ENCODE measurements around the gene SLC19A1.

SLC19A1 gene

DNA sequence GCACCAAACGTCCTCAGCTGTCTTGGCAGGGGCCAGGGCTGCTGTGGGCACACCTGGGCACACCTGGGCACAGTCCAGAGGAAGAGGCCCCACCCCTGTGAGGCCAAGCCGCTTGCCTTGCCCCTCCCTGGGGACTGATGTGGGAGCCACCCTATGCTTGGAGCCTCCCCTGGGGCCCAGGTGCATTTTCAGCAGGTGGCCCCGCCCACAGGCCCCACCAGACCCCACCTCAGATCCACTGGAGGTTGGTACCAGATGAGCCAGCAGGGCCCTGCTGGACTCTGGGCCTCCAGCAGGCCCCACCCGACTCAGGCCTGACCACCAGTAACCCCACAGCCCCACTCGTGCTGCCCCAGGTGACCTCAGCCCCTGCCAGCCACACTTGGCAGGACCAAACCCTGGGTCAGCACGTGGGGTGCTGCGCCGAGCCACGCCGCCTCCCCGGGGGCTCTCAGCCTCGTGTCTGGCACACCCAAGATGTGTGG, 8.8 kb downstream of the SLC19A1 start:
- TF ChIP-seq, protein P1, sequence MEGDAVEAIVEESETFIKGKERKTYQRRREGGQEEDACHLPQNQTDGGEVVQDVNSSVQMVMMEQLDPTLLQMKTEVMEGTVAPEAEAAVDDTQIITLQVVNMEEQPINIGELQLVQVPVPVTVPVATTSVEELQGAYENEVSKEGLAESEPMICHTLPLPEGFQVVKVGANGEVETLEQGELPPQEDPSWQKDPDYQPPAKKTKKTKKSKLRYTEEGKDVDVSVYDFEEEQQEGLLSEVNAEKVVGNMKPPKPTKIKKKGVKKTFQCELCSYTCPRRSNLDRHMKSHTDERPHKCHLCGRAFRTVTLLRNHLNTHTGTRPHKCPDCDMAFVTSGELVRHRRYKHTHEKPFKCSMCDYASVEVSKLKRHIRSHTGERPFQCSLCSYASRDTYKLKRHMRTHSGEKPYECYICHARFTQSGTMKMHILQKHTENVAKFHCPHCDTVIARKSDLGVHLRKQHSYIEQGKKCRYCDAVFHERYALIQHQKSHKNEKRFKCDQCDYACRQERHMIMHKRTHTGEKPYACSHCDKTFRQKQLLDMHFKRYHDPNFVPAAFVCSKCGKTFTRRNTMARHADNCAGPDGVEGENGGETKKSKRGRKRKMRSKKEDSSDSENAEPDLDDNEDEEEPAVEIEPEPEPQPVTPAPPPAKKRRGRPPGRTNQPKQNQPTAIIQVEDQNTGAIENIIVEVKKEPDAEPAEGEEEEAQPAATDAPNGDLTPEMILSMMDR (IDR thresholded peaks at IDR 0.05) = no peak

- TF ChIP-seq, protein P1 (IDR thresholded peaks at IDR 0.05) = no peak
Observed at GRCh38 chr21:45532826-45533360, 9.3 kb downstream of the SLC19A1 start.

- TF ChIP-seq, protein P1 (IDR thresholded peaks at IDR 0.05) = no peak
Observed at GRCh38 chr21:45531393-45532215, 10.6 kb downstream of the SLC19A1 start.

DNA sequence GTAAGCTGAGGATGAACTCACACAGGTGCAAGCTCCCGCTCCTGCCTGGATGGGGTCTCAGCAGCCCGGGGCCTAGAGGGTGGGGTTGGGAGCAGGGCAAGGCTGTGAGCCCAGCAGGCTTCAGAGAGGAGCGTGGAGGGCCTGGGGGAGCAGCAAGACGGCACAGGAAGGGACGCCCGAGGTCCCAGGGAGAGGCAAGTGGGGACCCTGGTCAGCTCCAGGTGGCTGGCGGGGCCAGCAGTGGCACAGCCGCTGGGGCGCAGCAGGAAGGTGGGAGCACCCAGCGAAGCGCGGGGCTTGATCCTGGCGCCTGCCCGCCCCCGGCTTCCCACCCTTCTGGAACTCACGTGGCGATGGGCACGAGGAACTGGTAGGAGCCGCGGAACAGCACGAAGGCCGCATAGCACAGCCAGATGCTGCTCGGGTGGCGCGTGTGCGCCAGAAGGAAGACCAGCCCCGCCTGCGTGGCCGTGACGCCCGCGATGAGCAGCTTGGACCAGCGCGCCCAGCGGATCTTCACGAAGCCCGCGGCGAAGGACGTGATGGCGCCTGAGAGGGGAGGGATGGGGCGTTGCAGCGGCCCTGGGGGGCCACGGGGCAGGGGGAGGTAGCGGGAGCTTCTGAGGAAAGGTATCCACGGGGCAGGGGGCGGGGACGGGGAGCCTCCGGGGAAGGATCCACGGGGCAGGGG, 11.7 kb downstream of the SLC19A1 start:
- TF ChIP-seq, protein P1 (IDR thresholded peaks at IDR 0.05) = no peak

GRCh38 chr21:45529785-45530422, 12.3 kb downstream of the SLC19A1 start:
- TF ChIP-seq, protein P1 (IDR thresholded peaks at IDR 0.05) = no peak

DNA sequence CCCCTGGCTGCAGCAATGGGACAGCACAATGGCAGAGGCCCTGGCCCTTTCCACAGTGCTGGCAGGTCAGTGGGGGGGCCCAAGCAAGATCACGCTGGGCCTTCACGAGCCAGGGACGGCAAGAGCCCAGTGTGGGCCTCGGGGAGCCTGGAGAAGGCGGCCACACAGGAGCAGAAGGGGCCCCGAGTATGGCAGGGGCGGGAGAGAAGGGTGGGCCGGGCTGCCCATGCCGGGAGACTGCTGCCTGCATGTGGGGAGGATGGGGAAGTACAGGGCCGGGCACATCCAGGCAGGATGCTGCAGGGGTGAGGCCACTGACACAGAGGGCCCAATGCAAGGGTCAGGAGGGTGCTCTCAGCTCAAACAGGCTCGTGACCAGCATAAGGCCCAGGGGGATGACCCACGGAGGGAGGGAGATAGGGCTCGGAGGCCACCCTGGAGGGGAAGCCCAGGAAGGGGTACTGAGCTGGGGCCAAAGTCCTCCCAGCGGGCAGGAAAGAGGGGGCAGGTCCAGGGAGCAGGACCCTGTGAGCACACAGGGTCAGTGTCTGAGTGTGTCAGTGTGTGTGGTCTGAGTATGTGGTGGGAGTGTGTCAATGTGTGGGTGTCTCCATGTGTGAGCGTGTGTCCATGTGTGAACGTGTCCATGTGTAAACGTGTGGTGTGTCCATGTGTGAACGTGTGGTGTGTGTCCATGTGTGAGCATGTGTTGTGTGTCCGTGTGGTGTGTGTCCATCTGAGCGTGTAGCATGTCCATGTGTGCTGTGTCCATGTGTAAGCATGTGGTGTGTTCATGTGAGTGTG, 13.1 kb downstream of the SLC19A1 start:
- TF ChIP-seq, protein P1 (IDR thresholded peaks at IDR 0.05) = no peak
